Adipocyte (in vitro differentiated cells): Measurements from ENCODE around the gene F13A1.

Source experiments
- DNase-seq: peaks from one replicate; pipeline ENCODE4 v3.0.0-alpha.2; 2015; ENCODE audit warnings: low read depth
- H3K27me3 ChIP-seq: replicated peaks from 2 replicates; pipeline ENCODE4 v1.7.0; 2013; ENCODE audit warnings: mild to moderate bottlenecking, low read length, moderate library complexity; ENCODE audit not compliant: control insufficient read depth, insufficient read depth
- H3K36me3 ChIP-seq: 2 replicates; pipeline ENCODE4 v1.7.0; 2013; ENCODE audit warnings: low read length, mild to moderate bottlenecking, moderate library complexity; ENCODE audit not compliant: control insufficient read depth, insufficient read depth, severe bottlenecking
- H3K4me1 ChIP-seq: 2 replicates; pipeline ENCODE4 v1.7.0; 2013; ENCODE audit warnings: mild to moderate bottlenecking, low read length, moderate library complexity; ENCODE audit not compliant: control insufficient read depth, insufficient read depth
- H3K4me3 ChIP-seq: 2 replicates; pipeline ENCODE4 v1.7.0; 2013; ENCODE audit warnings: mild to moderate bottlenecking, low read length, moderate library complexity
- H3K9ac ChIP-seq: 2 replicates; pipeline ENCODE4 v1.7.0; 2013; ENCODE audit warnings: mild to moderate bottlenecking, low read length, moderate library complexity
- H3K9me3 ChIP-seq: 2 replicates; pipeline ENCODE4 v1.7.0; 2013; ENCODE audit warnings: mild to moderate bottlenecking, low read length, moderate library complexity; ENCODE audit not compliant: control insufficient read depth

F13A1 gene

GRCh38 chr6:6348256-6348655 lies 27.8 kb upstream of the F13A1 start:
- peaks cover 7% of the 10 kb centered on the region for H3K27me3 ChIP-seq
- DNase-seq, result no peak
- H3K36me3 ChIP-seq, result no peaks in the 10 kb centered on the region
- no peak overlapping the region for H3K9ac ChIP-seq
- H3K4me1 ChIP-seq, result no peaks in the 10 kb centered on the region
- no peaks in the 10 kb centered on the region for H3K9me3 ChIP-seq
- H3K4me3 ChIP-seq, result no peak overlapping the region

GRCh38 chr6:6346427-6347023 lies 26.1 kb upstream of the F13A1 start:
- Histone ChIP-seq H3K9me3 (no peaks in the 10 kb centered on the region), H3K4me3 (no peak overlapping the region), H3K4me1 (no peaks in the 10 kb centered on the region), H3K27me3 (peaks cover 7% of the 10 kb centered on the region), H3K36me3 (no peaks in the 10 kb centered on the region), H3K9ac (no peak overlapping the region)
- no peak for DNase-seq

- H3K9ac ChIP-seq, result no peak overlapping the region
- no peaks in the 10 kb centered on the region for H3K27me3 ChIP-seq
- no peak overlapping the region for H3K4me3 ChIP-seq
- H3K4me1 ChIP-seq, result peaks cover 21% of the 10 kb centered on the region
- DNase-seq, result no peak
- no peaks in the 10 kb centered on the region for H3K9me3 ChIP-seq
- no peaks in the 10 kb centered on the region for H3K36me3 ChIP-seq
Measured at GRCh38 chr6:6333501-6333900, 13.0 kb upstream of the F13A1 start.

- Histone ChIP-seq H3K27me3 (no peaks in the 10 kb centered on the region), H3K4me3 (no peak overlapping the region), H3K4me1 (peaks cover 21% of the 10 kb centered on the region), H3K36me3 (no peaks in the 10 kb centered on the region), H3K9ac (no peak overlapping the region), H3K9me3 (no peaks in the 10 kb centered on the region)
- DNase-seq, result no peak
Measured at GRCh38 chr6:6332811-6333244, 12.4 kb upstream of the F13A1 start.

GRCh38 chr6:6331946-6332601 lies 11.6 kb upstream of the F13A1 start:
- Histone ChIP-seq H3K4me1 (peaks cover 21% of the 10 kb centered on the region), H3K9ac (no peak overlapping the region), H3K36me3 (no peaks in the 10 kb centered on the region), H3K4me3 (no peak overlapping the region), H3K9me3 (no peaks in the 10 kb centered on the region), H3K27me3 (no peaks in the 10 kb centered on the region)
- DNase-seq, result no peak

GRCh38 chr6:6331393-6331792 lies 10.9 kb upstream of the F13A1 start:
- DNase-seq, result no peak
- H3K36me3 ChIP-seq, result no peaks in the 10 kb centered on the region
- H3K4me1 ChIP-seq, result peaks cover 21% of the 10 kb centered on the region
- no peaks in the 10 kb centered on the region for H3K9me3 ChIP-seq
- H3K4me3 ChIP-seq, result no peak overlapping the region
- no peak overlapping the region for H3K9ac ChIP-seq
- H3K27me3 ChIP-seq, result peaks cover under 1% of the 10 kb centered on the region

GRCh38 chr6:6330407-6330806 lies 9.9 kb upstream of the F13A1 start:
- no peak overlapping the region for H3K9ac ChIP-seq
- no peak for DNase-seq
- H3K4me3 ChIP-seq, result no peak overlapping the region
- H3K36me3 ChIP-seq, result no peaks in the 10 kb centered on the region
- peaks cover 21% of the 10 kb centered on the region for H3K4me1 ChIP-seq
- no peaks in the 10 kb centered on the region for H3K9me3 ChIP-seq
- H3K27me3 ChIP-seq, result peaks cover 4% of the 10 kb centered on the region

GRCh38 chr6:6328451-6328850 lies 8.0 kb upstream of the F13A1 start:
- Histone ChIP-seq H3K27me3 (peaks cover 11% of the 10 kb centered on the region), H3K4me1 (peaks cover 21% of the 10 kb centered on the region), H3K4me3 (no peak overlapping the region), H3K36me3 (no peaks in the 10 kb centered on the region), H3K9me3 (no peaks in the 10 kb centered on the region), H3K9ac (no peak overlapping the region)
- no peak for DNase-seq

GRCh38 chr6:6323352-6323751 lies 2.9 kb upstream of the F13A1 start:
- no peak overlapping the region for H3K4me3 ChIP-seq
- H3K36me3 ChIP-seq, result no peaks in the 10 kb centered on the region
- H3K4me1 ChIP-seq, result no peaks in the 10 kb centered on the region
- DNase-seq, result no peak
- H3K9ac ChIP-seq, result no peak overlapping the region
- H3K27me3 ChIP-seq, result peaks cover 41% of the 10 kb centered on the region
- H3K9me3 ChIP-seq, result no peaks in the 10 kb centered on the region

- Histone ChIP-seq H3K9ac (no peak overlapping the region), H3K36me3 (no peaks in the 10 kb centered on the region), H3K9me3 (no peaks in the 10 kb centered on the region), H3K4me3 (no peak overlapping the region), H3K4me1 (no peaks in the 10 kb centered on the region), H3K27me3 (peaks cover 58% of the 10 kb centered on the region)
- DNase-seq, result no peak
Measured at GRCh38 chr6:6320901-6321300, 439 bp upstream of the F13A1 start.

- Histone ChIP-seq H3K9ac (no peak overlapping the region), H3K36me3 (no peaks in the 10 kb centered on the region), H3K9me3 (no peaks in the 10 kb centered on the region), H3K4me1 (no peaks in the 10 kb centered on the region), H3K27me3 (peaks cover 49% of the 10 kb centered on the region), H3K4me3 (no peak overlapping the region)
- no peak for DNase-seq
Measured at GRCh38 chr6:6317825-6318733, 2.4 kb downstream of the F13A1 start.
